HepG2 (cell line): ENCODE measurements around the gene HSD3B7. TPM values are rescaled to one million over a fixed set of nuclear protein-coding genes. Genes with fewer than 3 reads are reported as not detected.

Experiments
- CBX5 ChIP-seq: sonication (generic); formaldehyde crosslinking; IDR thresholded peaks from 2 replicates; pipeline ENCODE4 v1.4.0; 2020; ENCODE audit warnings: missing genetic modification reagents, borderline replicate concordance
- CC2D1A ChIP-seq: sonication (generic); formaldehyde crosslinking; IDR thresholded peaks from 2 replicates; pipeline ENCODE4 v1.8.1; 2023; ENCODE audit warnings: mild to moderate bottlenecking, missing genetic modification reagents
- DRAP1 ChIP-seq: IDR thresholded peaks from 2 replicates; pipeline ENCODE4 v1.6.1; 2016; ENCODE audit warnings: missing genetic modification reagents, missing compliant biosample characterization
- FOXA3 ChIP-seq: IDR thresholded peaks from 2 replicates; pipeline ENCODE4 v1.6.1; 2016; ENCODE audit warnings: missing genetic modification reagents, missing compliant biosample characterization
- GFI1 ChIP-seq: sonication (generic); formaldehyde crosslinking; IDR thresholded peaks from 2 replicates; pipeline ENCODE4 v1.5.0; 2020; ENCODE audit warnings: missing genetic modification reagents, mild to moderate bottlenecking, borderline replicate concordance
- HCFC1 ChIP-seq: fragments of 150-350 bp; IDR thresholded peaks from 2 replicates; pipeline ENCODE4 v1.6.1; 2014; ENCODE audit warnings: low read depth, low read length
- HNRNPL ChIP-seq: fragments of 200-400 bp; formaldehyde crosslinking; IDR thresholded peaks from 2 replicates; pipeline ENCODE4 v1.6.1; 2017; ENCODE audit warnings: mild to moderate bottlenecking, low read depth, low read length
- HOXA3 ChIP-seq: sonication (generic); formaldehyde crosslinking; IDR thresholded peaks from 2 replicates; pipeline ENCODE4 v1.5.0; 2020; ENCODE audit warnings: missing genetic modification reagents
- KLF15 ChIP-seq: sonication (generic); formaldehyde crosslinking; IDR thresholded peaks from 2 replicates; pipeline ENCODE4 v1.8.1; 2023; ENCODE audit warnings: borderline replicate concordance, mild to moderate bottlenecking, inconsistent platforms, missing genetic modification reagents, mixed read lengths
- MTF1 ChIP-seq: sonication (generic); formaldehyde crosslinking; IDR thresholded peaks from 2 replicates; pipeline ENCODE4 v1.5.0; 2020; ENCODE audit warnings: missing genetic modification reagents
- NBN ChIP-seq: fragments of 450-650 bp; conservative IDR thresholded peaks from 2 replicates; pipeline ENCODE4 v1.6.1; 2017
- PAX8 ChIP-seq: sonication (generic); formaldehyde crosslinking; IDR thresholded peaks from 2 replicates; pipeline ENCODE4 v1.8.0; 2022; ENCODE audit warnings: mild to moderate bottlenecking, missing genetic modification reagents, borderline replicate concordance
- SP4 ChIP-seq: sonication (generic); formaldehyde crosslinking; IDR thresholded peaks from 2 replicates; pipeline ENCODE4 v1.8.1; 2023; ENCODE audit warnings: mild to moderate bottlenecking, missing genetic modification reagents
- STAG1 ChIP-seq: sonication (generic); formaldehyde crosslinking; IDR thresholded peaks from 2 replicates; pipeline ENCODE4 v1.4.0; 2020; ENCODE audit warnings: missing genetic modification reagents
- USF2 ChIP-seq, 2 experiments: sonication (generic) in 1 of 2; formaldehyde crosslinking in 1 of 2; IDR thresholded peaks; 2 replicates each; pipeline versions ENCODE4 v1.5.1 to v1.6.1; 2011 to 2020; ENCODE audit warnings: borderline replicate concordance in 1 of 2, low read depth in 1 of 2, low read length in 1 of 2, mild to moderate bottlenecking in 1 of 2, missing genetic modification reagents in 1 of 2, moderate library complexity in 1 of 2
- ZBTB38 ChIP-seq: sonication (generic); formaldehyde crosslinking; IDR thresholded peaks from 2 replicates; pipeline ENCODE4 v1.5.1; 2020; ENCODE audit warnings: mild to moderate bottlenecking, missing genetic modification reagents
- ZNF24 ChIP-seq: fragments of 450-650 bp; IDR thresholded peaks from 2 replicates; pipeline ENCODE4 v1.6.1; 2017; ENCODE audit warnings: antibody characterized with exemption, mild to moderate bottlenecking
- ZNF292 ChIP-seq: sonication (generic); formaldehyde crosslinking; IDR thresholded peaks from 2 replicates; pipeline ENCODE4 v1.8.1; 2022; ENCODE audit warnings: mild to moderate bottlenecking, low read depth, missing genetic modification reagents, borderline replicate concordance
- ZNF460 ChIP-seq: sonication (generic); formaldehyde crosslinking; IDR thresholded peaks from 2 replicates; pipeline ENCODE4 v1.5.1; 2020; ENCODE audit warnings: missing genetic modification reagents, mild to moderate bottlenecking, borderline replicate concordance
- ZNF577 ChIP-seq: sonication (generic); formaldehyde crosslinking; IDR thresholded peaks from 2 replicates; pipeline ENCODE4 v1.4.0; 2020; ENCODE audit warnings: mild to moderate bottlenecking, low read depth, missing genetic modification reagents, borderline replicate concordance
- ZNF747 ChIP-seq: sonication (generic); formaldehyde crosslinking; IDR thresholded peaks from 2 replicates; pipeline ENCODE4 v1.8.1; 2023; ENCODE audit warnings: missing genetic modification reagents, mild to moderate bottlenecking, borderline replicate concordance
- polyA plus RNA-seq, 8 experiments: library from polyadenylated mRNA; depleted of rRNA in 3 of 8; stranded (reverse) in 7 of 8; unstranded in 1 of 8; fragments of >200 nt; fragmentation: Illumina TruSeq in 4 of 8; extraction: Trizol in 4 of 8; gene quantifications; 2 replicates each; pipeline versions ENCODE4 v1.2.1 to v1.2.3, GENCODE V29; 2011 to 2016; ENCODE audit warnings: low read depth in 4 of 8, missing spikeins in 1 of 8, mixed read lengths in 1 of 8; ENCODE audit not compliant: insufficient read depth in 1 of 8
- total RNA-seq, 5 experiments: library from RNA; depleted of rRNA; stranded (reverse); fragments of >200 nt; fragmentation: Illumina TruSeq; extraction: Trizol; gene quantifications; 2 replicates each; pipeline ENCODE4 v1.2.3, GENCODE V29; 2016; ENCODE audit warnings: low read depth in 1 of 5
- TF ChIP-seq, protein P1 (sequence below): IDR thresholded peaks from 2 replicates; pipeline ENCODE4 v1.6.1; 2016; ENCODE audit warnings: control low read depth
- TF ChIP-seq, protein P2 (sequence below): fragments of 450-650 bp; IDR thresholded peaks from 2 replicates; pipeline ENCODE4 v1.6.1; 2017

The HSD3B7 gene
- total and polyA plus RNA-seq, 2 of the 13 experiments (the other 11 are each of a cell fraction or from before 2014, with no cell fraction given) = 32.9 to 69.7 TPM

DNA sequence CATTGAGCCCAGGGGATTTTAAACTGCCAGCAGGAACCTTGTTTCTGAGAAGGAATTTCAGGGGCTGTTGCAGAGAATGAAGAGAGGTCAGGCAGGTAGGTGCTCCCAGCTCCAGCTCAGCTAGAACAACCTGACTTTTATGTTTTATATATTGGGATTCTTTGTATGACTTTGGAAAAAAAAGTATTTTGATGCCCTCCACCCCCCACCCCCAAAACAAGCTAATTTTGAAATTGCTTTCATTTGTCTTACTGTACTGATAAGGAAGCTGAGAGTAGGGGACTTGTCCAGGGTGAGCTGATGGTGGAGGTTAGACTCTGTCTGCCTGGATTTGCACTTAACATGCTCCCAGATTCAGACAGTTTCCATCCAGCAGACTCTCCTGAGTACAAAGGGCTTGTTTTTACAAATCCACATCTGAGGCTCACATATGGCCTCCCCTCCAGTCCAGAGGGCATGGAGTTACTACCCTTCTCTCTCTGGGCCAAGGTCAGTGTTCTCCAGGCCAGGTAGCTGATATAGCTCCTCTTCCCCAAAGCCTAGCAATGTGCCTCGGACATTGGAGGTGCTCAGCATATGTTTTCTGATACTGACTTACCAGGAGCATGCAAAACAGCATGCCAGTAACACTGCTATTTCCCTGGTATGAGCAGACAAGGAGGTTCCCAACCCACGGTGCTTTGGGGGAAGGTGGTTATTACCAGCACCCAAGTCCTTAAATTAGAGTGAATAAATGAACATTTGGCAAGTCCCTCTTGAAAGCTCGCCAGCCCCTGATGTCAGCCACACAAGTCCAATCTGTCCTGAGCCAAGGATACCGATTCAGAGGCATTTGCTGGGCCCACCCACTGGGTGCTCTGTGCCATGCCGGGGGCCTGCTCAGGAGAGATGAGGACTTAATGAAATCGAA is 14.1 kb downstream of the HSD3B7 start (continued):
- TF ChIP-seq, protein P1, sequence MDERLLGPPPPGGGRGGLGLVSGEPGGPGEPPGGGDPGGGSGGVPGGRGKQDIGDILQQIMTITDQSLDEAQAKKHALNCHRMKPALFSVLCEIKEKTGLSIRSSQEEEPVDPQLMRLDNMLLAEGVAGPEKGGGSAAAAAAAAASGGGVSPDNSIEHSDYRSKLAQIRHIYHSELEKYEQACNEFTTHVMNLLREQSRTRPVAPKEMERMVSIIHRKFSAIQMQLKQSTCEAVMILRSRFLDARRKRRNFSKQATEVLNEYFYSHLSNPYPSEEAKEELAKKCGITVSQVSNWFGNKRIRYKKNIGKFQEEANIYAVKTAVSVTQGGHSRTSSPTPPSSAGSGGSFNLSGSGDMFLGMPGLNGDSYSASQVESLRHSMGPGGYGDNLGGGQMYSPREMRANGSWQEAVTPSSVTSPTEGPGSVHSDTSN (CRISPR knock-in tag) = no peak
- TF ChIP-seq GFI1 (CRISPR knock-in tag) (no peak), HNRNPL (no peak), ZNF747 (CRISPR knock-in tag) (peak; percentile 69; the same call in 1 of the 2 replicates), KLF15 (CRISPR knock-in tag) (no peak), ZNF292 (CRISPR knock-in tag) (peak; percentile 98), NBN (no peak), ZNF24 (no peak), STAG1 (CRISPR knock-in tag) (no peak), HCFC1 (no peak), FOXA3 (CRISPR knock-in tag) (peak; percentile 63), MTF1 (no peak), DRAP1 (CRISPR knock-in tag) (peak; percentile 63), SP4 (CRISPR knock-in tag) (no peak; the same call in 1 of the 2 replicates), CC2D1A (CRISPR knock-in tag) (no peak), HOXA3 (CRISPR knock-in tag) (peak; percentile 87; the same call in 1 of the 2 replicates), ZNF460 (CRISPR knock-in tag) (0 out of 2 replicates have a peak, but pooled peaks have one; percentile 33), ZNF577 (CRISPR knock-in tag) (no peak), USF2 (IDR thresholded peaks at IDR 0.05; ENCODE audit: low read depth, low read length) (no peak), USF2 (CRISPR knock-in tag; IDR thresholded peaks at IDR 0.05; ENCODE audit: borderline replicate concordance) (no peak), ZBTB38 (CRISPR knock-in tag) (peak; percentile 57; the same call in 1 of the 2 replicates), CBX5 (CRISPR knock-in tag) (peak; percentile 22; the same call in 1 of the 2 replicates), PAX8 (CRISPR knock-in tag) (peak; percentile 63; the same call in 1 of the 2 replicates)
- TF ChIP-seq, protein P2, sequence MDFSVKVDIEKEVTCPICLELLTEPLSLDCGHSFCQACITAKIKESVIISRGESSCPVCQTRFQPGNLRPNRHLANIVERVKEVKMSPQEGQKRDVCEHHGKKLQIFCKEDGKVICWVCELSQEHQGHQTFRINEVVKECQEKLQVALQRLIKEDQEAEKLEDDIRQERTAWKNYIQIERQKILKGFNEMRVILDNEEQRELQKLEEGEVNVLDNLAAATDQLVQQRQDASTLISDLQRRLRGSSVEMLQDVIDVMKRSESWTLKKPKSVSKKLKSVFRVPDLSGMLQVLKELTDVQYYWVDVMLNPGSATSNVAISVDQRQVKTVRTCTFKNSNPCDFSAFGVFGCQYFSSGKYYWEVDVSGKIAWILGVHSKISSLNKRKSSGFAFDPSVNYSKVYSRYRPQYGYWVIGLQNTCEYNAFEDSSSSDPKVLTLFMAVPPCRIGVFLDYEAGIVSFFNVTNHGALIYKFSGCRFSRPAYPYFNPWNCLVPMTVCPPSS = no peak
